NCI-H524 (cell line): ENCODE data around the gene MYH9.
A peak's percentile ranks its signal among the peaks of the same experiment; 100 is the strongest.
"Not testable (repeated sequence)": the region's sequence is repeated elsewhere in the genome, so short reads cannot be mapped to it uniquely, and the experiment has no call there.

ENCODE experiments used
- DNase-seq, 2 experiments: peaks; one replicate each; lab custom pipeline; 2025; lab: John Stamatoyannopoulos, UW

Gene MYH9

GRCh38 chr22:36267058-36267457, 120.7 kb downstream of the MYH9 start:
- DNase-seq, result no peak

- not testable (repeated sequence) for DNase-seq
These were observed 123.7 kb downstream of the MYH9 start for GRCh38 chr22:36263886-36264664.

- DNase-seq, result not testable (repeated sequence)
These were observed 124.5 kb downstream of the MYH9 start for GRCh38 chr22:36263216-36263673.

GRCh38 chr22:36262307-36262706, 125.5 kb downstream of the MYH9 start:
- not testable (repeated sequence) for DNase-seq

- DNase-seq, result not testable (repeated sequence)
These were observed 126.1 kb downstream of the MYH9 start for GRCh38 chr22:36261675-36262074.

- DNase-seq, result no peak
These were observed 128.0 kb downstream of the MYH9 start for GRCh38 chr22:36259615-36260300.

- DNase-seq, result peak; percentile 45 to 75
These were observed 128.8 kb downstream of the MYH9 start for GRCh38 chr22:36258701-36259614.

- DNase-seq, result no peak
These were observed 129.7 kb downstream of the MYH9 start for GRCh38 chr22:36257948-36258670.

- DNase-seq, result no peak
These were observed 130.5 kb downstream of the MYH9 start for GRCh38 chr22:36257308-36257707.

GRCh38 chr22:36256478-36256877, 131.3 kb downstream of the MYH9 start:
- no peak for DNase-seq

- DNase-seq, result not testable (repeated sequence)
These were observed 132.2 kb downstream of the MYH9 start for GRCh38 chr22:36255572-36255971.

GRCh38 chr22:36253523-36254490, 134.0 kb downstream of the MYH9 start:
- no peak for DNase-seq

GRCh38 chr22:36252754-36253522, 134.8 kb downstream of the MYH9 start, which contains the start of gene APOL1:
TSS of gene APOL1 (plus strand) at chr22:36253133. CDS start at chr22:36254956, 1,823 bp downstream.
- no peak for DNase-seq

- DNase-seq, result not testable (repeated sequence)
These were observed 135.7 kb downstream of the MYH9 start for GRCh38 chr22:36251979-36252608.

GRCh38 chr22:36250292-36250960, 137.3 kb downstream of the MYH9 start:
- not testable (repeated sequence) for DNase-seq

- no peak for DNase-seq
These were observed 138.6 kb downstream of the MYH9 start for GRCh38 chr22:36249160-36249559.

- no peak for DNase-seq
These were observed 139.8 kb downstream of the MYH9 start for GRCh38 chr22:36247955-36248354.

GRCh38 chr22:36246718-36247117, 141.0 kb downstream of the MYH9 start:
- no peak for DNase-seq
